Caco-2 (cell line): ENCODE data around the gene NOL3. TPM values are rescaled to one million over a fixed set of nuclear protein-coding genes. Genes with fewer than 3 reads are reported as not detected.
A peak's percentile ranks its signal among the peaks of the same experiment; 100 is the strongest.

Experiments
- BruUV-seq: library from RNA; stranded (reverse); fragments of 400-500 nt; replicated peaks from 2 replicates; lab custom pipeline; 2021; lab: Mats Ljungman, UMichigan
- CTCF ChIA-PET: fragments of 300-600 bp; sonication (Branson Sonifier 250); formaldehyde crosslinking; loops from one replicate; lab custom pipeline; 2022; ENCODE audit warnings: antibody characterized with exemption; lab: Charles Lee
- POLR2A ChIA-PET: fragments of 300-600 bp; sonication (Branson Sonifier 250); formaldehyde crosslinking; loops from one replicate; lab custom pipeline; 2022; ENCODE audit warnings: antibody characterized with exemption; lab: Charles Lee
- DNase-seq, 2 experiments: peaks; one replicate each; pipeline versions ENCODE4 v3.0.0 to v3.0.0-alpha.2; 2020 to 2022
- H3K27me3 ChIP-seq: replicated peaks from 2 replicates; pipeline ENCODE4 v1.6.0; 2011; ENCODE audit warnings: low read length; ENCODE audit not compliant: control insufficient read depth, insufficient read depth
- H3K36me3 ChIP-seq: 2 replicates; pipeline ENCODE4 v1.5.1; 2011; ENCODE audit warnings: low read length; ENCODE audit not compliant: control insufficient read depth, insufficient read depth
- H3K4me1 ChIP-seq: fragments of 250-450 bp; sonication (Bioruptor Pico); 2 replicates; pipeline ENCODE4 v1.5.1; 2020; ENCODE audit warnings: mild to moderate bottlenecking
- H3K4me3 ChIP-seq: 2 replicates; pipeline ENCODE4 v1.5.1; 2011; ENCODE audit warnings: low read depth, mild to moderate bottlenecking, control low read depth, low read length
- H3K9me3 ChIP-seq: fragments of 250-450 bp; sonication (Bioruptor Pico); 2 replicates; pipeline ENCODE4 v1.5.1; 2020; ENCODE audit warnings: mild to moderate bottlenecking, moderate library complexity
- H3K27ac Mint-ChIP-seq: one replicate; pipeline ENCODE4 v1.8.0; 2022; ENCODE audit warnings: mixed read lengths; ENCODE audit not compliant: unreplicated experiment
- H3K27me3 Mint-ChIP-seq: one replicate; pipeline ENCODE4 v1.8.0; 2022; ENCODE audit warnings: mixed read lengths; ENCODE audit not compliant: insufficient read depth, unreplicated experiment
- H3K36me3 Mint-ChIP-seq: one replicate; pipeline ENCODE4 v1.8.0; 2022; ENCODE audit warnings: mild to moderate bottlenecking, mixed read lengths; ENCODE audit not compliant: insufficient read depth, unreplicated experiment
- H3K4me1 Mint-ChIP-seq: one replicate; pipeline ENCODE4 v1.8.0; 2022; ENCODE audit warnings: low read depth, mixed read lengths; ENCODE audit not compliant: unreplicated experiment
- H3K4me3 Mint-ChIP-seq: one replicate; pipeline ENCODE4 v1.8.0; 2022; ENCODE audit warnings: mild to moderate bottlenecking, moderate library complexity, mixed read lengths; ENCODE audit not compliant: unreplicated experiment
- H3K9me3 Mint-ChIP-seq: one replicate; pipeline ENCODE4 v1.8.0; 2022; ENCODE audit warnings: mixed read lengths; ENCODE audit not compliant: unreplicated experiment
- intact Hi-C: fragments of 100-400 bp; cut with micrococcal nuclease; formaldehyde crosslinking; loops from one replicate; pipeline ENCODE4 v1.10.0; 2022; ENCODE audit not compliant: unreplicated experiment
- total RNA-seq: library from RNA; stranded (reverse); gene quantifications from 2 replicates; pipeline ENCODE4 v1.2.3, GENCODE V29; 2022
- TF ChIP-seq, protein P1 (sequence below), 2 experiments: fragments of 200-600 bp in 1 of 2; IDR thresholded peaks; 1 replicate in 1 of 2; 2 replicates in 1 of 2; pipeline versions ENCODE4 v1.5.1 to v1.8.0; 2011 to 2022; ENCODE audit warnings: antibody characterized with exemption in 1 of 2, control low read depth in 1 of 2, inconsistent platforms in 1 of 2, low read depth in 1 of 2, low read length in 1 of 2, mild to moderate bottlenecking in 1 of 2, moderate library complexity in 1 of 2; ENCODE audit not compliant: insufficient read depth in 1 of 2, severe bottlenecking in 1 of 2, unreplicated experiment in 1 of 2

Gene NOL3
- total RNA-seq, 1 experiment from 2014 or later = 17.4 TPM

DNA sequence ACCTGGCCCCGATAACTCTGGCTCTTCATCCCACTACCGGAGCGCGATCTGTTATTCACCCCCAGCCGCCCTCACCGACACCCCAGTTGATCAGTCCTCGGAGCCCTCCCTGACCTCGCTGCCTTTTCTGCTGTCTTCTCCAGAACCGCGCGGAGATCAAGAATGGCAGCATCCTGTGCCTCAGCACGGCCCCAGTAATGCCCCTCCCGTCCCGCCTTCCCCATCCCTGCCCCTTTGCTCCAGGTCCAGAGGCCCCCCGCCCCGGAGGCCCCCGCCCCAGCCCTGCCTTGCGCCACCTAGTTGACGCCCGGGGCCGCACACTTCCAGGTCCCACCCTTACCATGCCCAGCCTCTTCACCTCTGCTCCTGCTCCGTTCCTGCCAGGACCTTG is 29.5 kb downstream of the NOL3 start:
- H3K4me3 ChIP-seq = peak overlapping the region; percentile 95
- Mint-ChIP-seq H3K27me3 (no peaks in the 10 kb centered on the region), H3K9me3 (no peaks in the 10 kb centered on the region), H3K27ac (peak overlapping the region; percentile 50), H3K4me3 (peak overlapping the region; percentile 84), H3K4me1 (peaks cover 23% of the 10 kb centered on the region), H3K36me3 (peaks cover 59% of the 10 kb centered on the region)
- no peaks in the 10 kb centered on the region for H3K27me3 ChIP-seq
- CTCF ChIA-PET = interaction anchor here (0.6 to 2.7 kb wide), 4 partner anchors 28 to 1509 kb away, joined by 3 to 24 read pairs (median 6); partner anchors contain the start of genes FHOD1, SLC9A5 and TMEM208
- TF ChIP-seq, protein P1, sequence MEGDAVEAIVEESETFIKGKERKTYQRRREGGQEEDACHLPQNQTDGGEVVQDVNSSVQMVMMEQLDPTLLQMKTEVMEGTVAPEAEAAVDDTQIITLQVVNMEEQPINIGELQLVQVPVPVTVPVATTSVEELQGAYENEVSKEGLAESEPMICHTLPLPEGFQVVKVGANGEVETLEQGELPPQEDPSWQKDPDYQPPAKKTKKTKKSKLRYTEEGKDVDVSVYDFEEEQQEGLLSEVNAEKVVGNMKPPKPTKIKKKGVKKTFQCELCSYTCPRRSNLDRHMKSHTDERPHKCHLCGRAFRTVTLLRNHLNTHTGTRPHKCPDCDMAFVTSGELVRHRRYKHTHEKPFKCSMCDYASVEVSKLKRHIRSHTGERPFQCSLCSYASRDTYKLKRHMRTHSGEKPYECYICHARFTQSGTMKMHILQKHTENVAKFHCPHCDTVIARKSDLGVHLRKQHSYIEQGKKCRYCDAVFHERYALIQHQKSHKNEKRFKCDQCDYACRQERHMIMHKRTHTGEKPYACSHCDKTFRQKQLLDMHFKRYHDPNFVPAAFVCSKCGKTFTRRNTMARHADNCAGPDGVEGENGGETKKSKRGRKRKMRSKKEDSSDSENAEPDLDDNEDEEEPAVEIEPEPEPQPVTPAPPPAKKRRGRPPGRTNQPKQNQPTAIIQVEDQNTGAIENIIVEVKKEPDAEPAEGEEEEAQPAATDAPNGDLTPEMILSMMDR (IDR thresholded peaks at IDR 0.05; ENCODE audit: insufficient read depth in 1 of 2, low read depth in 1 of 2, low read length in 1 of 2, severe bottlenecking in 1 of 2, unreplicated experiment in 1 of 2) = peak; percentile 52 to 78
- POLR2A ChIA-PET = interaction anchor here (0.9 to 1.4 kb wide), 3 partner anchors 27 to 48 kb away, joined by 3 to 4 read pairs (median 3); partner anchors contain the start of gene TMEM208
- BruUV-seq = no TSS peak
- no peaks in the 10 kb centered on the region for H3K9me3 ChIP-seq
- peak; percentile 71 to 73 for DNase-seq
- intact Hi-C loops = loop anchor here (1.0 to 2.0 kb wide), 2 partner anchors 15 to 27 kb away; partner anchors contain the start of gene TMEM208
- peaks cover 8% of the 10 kb centered on the region for H3K36me3 ChIP-seq
- H3K4me1 ChIP-seq = peaks cover 27% of the 10 kb centered on the region

DNA sequence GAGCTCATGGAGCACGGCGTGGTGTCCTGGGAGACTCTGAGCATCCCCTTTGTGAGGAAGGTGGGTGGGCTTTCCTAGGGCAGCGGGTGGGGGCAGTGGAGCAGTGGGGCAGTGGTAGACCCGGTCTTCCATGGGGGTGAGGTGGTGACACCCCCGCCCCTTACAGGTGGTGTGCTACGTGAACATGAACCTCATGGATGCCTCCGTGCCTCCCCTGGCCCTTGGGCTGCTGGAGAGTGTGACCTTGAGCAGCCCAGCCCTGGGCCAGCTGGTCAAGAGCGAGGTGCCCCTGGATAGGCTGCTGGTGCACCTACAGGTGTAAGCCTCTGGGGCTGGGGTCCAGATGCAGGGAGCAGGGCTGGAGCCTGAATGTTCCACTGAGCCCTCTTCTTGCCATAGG is 30.2 kb downstream of the NOL3 start:
- ChIA-PET CTCF (interaction anchor here (0.6 kb wide), 3 partner anchors 265 to 1508 kb away, joined by 3 to 5 read pairs (median 3); no protein-coding TSS in a partner anchor), POLR2A (interaction anchor here (0.9 kb wide), 1 partner anchor 49 kb away, joined by 3 read pairs; no protein-coding TSS in a partner anchor)
- DNase-seq = no peak
- Histone ChIP-seq H3K36me3 (peaks cover 7% of the 10 kb centered on the region), H3K9me3 (no peaks in the 10 kb centered on the region), H3K27me3 (no peaks in the 10 kb centered on the region), H3K4me1 (peaks cover 27% of the 10 kb centered on the region), H3K4me3 (peak overlapping the region; percentile 95)
- Mint-ChIP-seq H3K27me3 (no peaks in the 10 kb centered on the region), H3K36me3 (peaks cover 53% of the 10 kb centered on the region), H3K4me3 (peak overlapping the region; percentile 84), H3K27ac (peak overlapping the region; percentile 50), H3K9me3 (no peaks in the 10 kb centered on the region), H3K4me1 (peaks cover 23% of the 10 kb centered on the region)
- BruUV-seq = no TSS peak
- TF ChIP-seq, protein P1 (IDR thresholded peaks at IDR 0.05; ENCODE audit: insufficient read depth in 1 of 2, low read depth in 1 of 2, low read length in 1 of 2, severe bottlenecking in 1 of 2, unreplicated experiment in 1 of 2) = no peak
- intact Hi-C loops = no loop called here

DNA sequence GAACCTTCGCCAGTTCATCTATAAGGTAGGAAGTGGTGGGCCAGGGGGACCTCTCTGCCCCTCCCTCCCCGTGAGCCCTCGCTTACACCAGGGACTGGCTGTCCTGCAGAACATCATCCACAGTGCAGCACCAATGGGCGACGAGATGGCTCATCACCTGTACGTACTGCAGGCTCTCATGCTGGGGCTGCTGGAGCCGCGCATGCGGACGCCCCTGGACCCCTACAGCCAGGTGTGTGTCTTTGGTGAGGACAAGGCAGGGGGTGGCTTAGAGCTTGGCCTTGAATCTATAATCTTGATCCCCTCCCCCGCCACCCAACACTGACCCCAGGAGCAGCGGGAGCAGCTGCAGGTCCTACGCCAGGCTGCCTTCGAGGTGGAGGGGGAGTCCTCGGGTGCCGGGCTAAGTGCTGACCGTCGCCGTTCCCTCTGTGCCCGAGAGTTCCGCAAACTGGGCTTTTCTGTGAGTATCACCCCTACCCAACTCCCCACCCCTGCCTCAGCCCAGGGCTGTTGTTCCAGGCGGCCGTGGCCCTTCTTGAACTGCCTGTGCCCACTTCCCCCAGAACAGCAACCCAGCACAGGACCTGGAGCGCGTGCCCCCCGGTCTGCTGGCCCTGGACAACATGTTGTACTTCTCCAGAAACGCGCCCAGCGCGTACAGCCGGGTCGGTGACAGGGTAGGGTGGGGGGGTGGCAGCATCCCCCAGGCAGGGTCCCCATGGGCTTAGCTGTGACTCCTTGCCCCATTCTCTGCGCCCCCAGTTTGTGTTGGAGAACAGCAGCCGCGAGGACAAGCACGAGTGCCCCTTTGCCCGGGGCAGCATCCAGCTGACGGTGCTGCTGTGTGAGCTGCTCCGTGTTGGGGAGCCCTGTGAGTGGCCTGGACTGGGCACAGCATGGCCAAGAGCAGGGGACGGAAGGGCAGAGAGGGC is 31.3 kb downstream of the NOL3 start:
- peaks cover 51% of the 10 kb centered on the region for H3K36me3 Mint-ChIP-seq

More for the DNA sequence above, 31.3 kb downstream of the NOL3 start:
- H3K4me1 ChIP-seq = peaks cover 24% of the 10 kb centered on the region
- intact Hi-C loops = no loop called here
- no peaks in the 10 kb centered on the region for H3K9me3 Mint-ChIP-seq
- no peak overlapping the region for H3K27ac Mint-ChIP-seq
- TSS peak; percentile 10 for BruUV-seq
- no peak for DNase-seq
- H3K4me3 ChIP-seq = no peak overlapping the region
- peaks cover 4% of the 10 kb centered on the region for H3K36me3 ChIP-seq
- H3K4me1 Mint-ChIP-seq = peaks cover 19% of the 10 kb centered on the region
- H3K4me3 Mint-ChIP-seq = no peak overlapping the region
- CTCF ChIA-PET = no interaction called here
- no peaks in the 10 kb centered on the region for H3K9me3 ChIP-seq
- TF ChIP-seq, protein P1 (IDR thresholded peaks at IDR 0.05; ENCODE audit: insufficient read depth in 1 of 2, low read depth in 1 of 2, low read length in 1 of 2, severe bottlenecking in 1 of 2, unreplicated experiment in 1 of 2) = no peak
- no peaks in the 10 kb centered on the region for H3K27me3 Mint-ChIP-seq
- H3K27me3 ChIP-seq = no peaks in the 10 kb centered on the region
- POLR2A ChIA-PET = interaction anchor here (1.0 kb wide), 1 partner anchor 44 kb away, joined by 3 read pairs; no protein-coding TSS in a partner anchor
